ENCODE results near the gene ABHD17C.
A peak's percentile ranks its signal among the peaks of the same experiment; 100 is the strongest.

The ABHD17C gene

DNA sequence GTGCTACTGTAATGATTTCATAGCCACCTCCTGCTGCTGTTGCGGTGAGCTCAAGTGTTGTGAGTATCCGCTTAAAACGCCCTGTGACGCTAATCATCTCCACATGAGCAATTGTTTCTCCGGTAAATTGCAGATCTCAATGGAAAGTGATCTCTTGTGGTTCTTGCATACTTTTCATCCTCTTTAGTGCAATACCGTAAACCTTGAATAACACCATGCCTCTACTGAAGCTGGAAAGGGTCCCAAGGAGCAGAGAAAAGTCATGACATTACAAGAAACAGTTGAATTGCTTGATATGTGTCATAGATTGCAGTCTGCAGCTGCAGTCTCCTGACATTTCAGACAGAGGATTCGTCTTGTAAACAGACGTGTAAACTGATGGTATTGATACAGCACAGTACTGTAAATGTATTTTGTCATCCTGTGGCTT, 78.0 kb downstream of the ABHD17C start:
- TF ChIP-seq, protein P1, sequence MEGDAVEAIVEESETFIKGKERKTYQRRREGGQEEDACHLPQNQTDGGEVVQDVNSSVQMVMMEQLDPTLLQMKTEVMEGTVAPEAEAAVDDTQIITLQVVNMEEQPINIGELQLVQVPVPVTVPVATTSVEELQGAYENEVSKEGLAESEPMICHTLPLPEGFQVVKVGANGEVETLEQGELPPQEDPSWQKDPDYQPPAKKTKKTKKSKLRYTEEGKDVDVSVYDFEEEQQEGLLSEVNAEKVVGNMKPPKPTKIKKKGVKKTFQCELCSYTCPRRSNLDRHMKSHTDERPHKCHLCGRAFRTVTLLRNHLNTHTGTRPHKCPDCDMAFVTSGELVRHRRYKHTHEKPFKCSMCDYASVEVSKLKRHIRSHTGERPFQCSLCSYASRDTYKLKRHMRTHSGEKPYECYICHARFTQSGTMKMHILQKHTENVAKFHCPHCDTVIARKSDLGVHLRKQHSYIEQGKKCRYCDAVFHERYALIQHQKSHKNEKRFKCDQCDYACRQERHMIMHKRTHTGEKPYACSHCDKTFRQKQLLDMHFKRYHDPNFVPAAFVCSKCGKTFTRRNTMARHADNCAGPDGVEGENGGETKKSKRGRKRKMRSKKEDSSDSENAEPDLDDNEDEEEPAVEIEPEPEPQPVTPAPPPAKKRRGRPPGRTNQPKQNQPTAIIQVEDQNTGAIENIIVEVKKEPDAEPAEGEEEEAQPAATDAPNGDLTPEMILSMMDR (IDR thresholded peaks at IDR 0.05; ENCODE audit: low read depth, low read length): no peak
- no peak overlapping the region for H3K4me3 ChIP-seq (ENCODE audit: low read depth, low read length)
- DNase-seq (ENCODE audit: low read depth, low spot score): peak; percentile 85
- in situ Hi-C loops (cut with HindIII; ENCODE audit: low sequenced_read_pairs): no loop called here

DNA sequence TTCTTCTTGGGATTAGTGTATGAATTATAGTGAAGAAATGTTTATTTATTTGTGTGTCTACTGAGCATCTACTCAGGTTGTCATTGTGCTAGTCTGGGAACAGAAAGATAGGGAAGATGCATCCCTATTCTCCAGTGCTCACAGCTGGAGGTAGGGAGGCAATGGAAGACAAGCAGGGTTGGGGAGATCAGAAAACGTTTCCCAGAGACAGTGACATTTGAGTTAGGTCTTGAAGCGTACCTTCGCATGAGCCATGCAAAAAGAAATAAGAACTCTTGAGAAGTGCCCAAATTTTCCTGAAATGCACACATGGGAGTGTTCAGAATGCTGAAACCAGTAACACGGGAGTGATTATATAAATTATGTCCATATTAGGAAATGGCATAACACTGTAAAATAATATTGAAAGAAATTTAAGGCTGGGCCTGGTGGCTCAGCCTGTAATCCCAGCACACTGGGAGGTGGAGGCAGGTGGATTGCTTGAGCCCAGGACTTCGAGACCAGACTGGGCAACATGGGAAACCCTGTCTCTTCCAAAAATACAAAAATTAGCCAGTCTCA, 78.8 kb downstream of the ABHD17C start:
- in situ Hi-C loops (cut with HindIII; ENCODE audit: low sequenced_read_pairs): no loop called here
- TF ChIP-seq, protein P1 (IDR thresholded peaks at IDR 0.05; ENCODE audit: low read depth, low read length): no peak
- no peak for DNase-seq (ENCODE audit: low read depth, low spot score)
- H3K4me3 ChIP-seq (ENCODE audit: low read depth, low read length): no peak overlapping the region

DNA sequence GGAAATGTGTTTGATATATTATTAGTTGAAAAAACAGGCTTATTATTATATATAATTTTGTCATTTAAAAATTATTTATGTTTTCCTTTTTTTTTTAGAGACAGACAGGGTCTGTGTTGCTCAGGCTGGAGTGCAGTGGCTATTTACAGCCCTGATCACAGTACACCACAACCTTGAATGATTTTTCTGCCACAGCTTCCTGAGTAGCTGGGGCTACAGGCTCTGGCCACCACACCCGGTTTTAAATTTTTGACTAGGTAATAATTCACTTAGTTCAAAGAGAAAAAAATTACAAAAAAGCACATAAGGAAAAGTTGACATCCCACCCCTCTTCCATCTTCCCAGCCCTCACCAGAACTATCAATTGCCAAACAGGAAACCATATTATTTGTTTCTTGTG, 79.4 kb downstream of the ABHD17C start:
- in situ Hi-C loops (cut with HindIII; ENCODE audit: low sequenced_read_pairs): no loop called here
- DNase-seq (ENCODE audit: low read depth, low spot score): no peak
- no peak overlapping the region for H3K4me3 ChIP-seq (ENCODE audit: low read depth, low read length)
- TF ChIP-seq, protein P1 (IDR thresholded peaks at IDR 0.05; ENCODE audit: low read depth, low read length): no peak

DNA sequence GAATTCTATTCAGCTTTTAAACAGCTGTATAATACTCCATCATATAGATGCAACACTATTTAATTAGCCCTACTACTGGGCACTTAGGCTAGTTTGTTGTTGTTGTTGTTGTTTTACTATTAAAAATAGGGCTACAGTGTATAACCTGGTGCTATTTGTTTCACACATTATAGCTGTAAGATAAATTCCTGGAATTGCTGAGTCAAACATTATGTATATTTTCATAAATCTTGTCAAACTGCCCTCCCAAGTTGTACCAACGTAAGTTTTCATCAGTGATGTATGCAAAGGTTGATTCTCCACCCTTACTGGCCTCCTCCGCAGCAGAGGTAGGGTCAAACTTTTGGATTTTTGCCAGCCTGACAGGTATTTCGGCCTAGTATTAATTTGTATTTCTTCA, 80.2 kb downstream of the ABHD17C start:
- DNase-seq (ENCODE audit: low read depth, low spot score): no peak
- TF ChIP-seq, protein P1 (IDR thresholded peaks at IDR 0.05; ENCODE audit: low read depth, low read length): no peak
- in situ Hi-C loops (cut with HindIII; ENCODE audit: low sequenced_read_pairs): no loop called here
- no peak overlapping the region for H3K4me3 ChIP-seq (ENCODE audit: low read depth, low read length)

DNA sequence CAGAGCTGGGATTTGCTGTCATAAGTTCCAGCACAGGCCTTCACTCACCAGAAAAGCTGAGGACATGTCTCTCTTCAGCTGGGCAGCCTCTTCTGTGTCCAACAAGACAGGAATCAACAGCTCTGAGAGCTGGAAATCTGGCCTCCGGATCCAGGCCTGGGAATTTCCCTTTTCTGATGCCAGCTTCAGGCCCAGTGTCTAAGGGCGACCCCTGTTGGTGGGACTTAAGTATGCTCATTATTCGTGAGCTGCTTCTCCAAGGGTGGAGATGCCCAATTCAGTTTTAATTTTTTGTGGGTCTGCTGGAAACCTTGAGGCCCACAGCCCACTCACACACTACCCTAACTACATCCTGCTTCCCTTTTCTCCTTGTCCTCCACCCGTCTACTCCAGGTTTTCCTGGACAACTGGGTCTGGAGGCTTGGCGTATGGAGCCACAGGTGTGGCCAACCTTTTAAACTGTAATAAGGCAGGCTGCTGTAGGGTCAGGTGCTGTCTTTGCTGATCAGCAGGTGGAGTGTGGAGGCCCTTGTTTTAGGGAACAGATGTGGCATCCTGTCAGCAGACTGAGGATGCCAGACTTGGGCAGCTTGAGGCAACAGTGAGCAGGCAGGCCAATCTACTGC, 81.4 kb downstream of the ABHD17C start:
- DNase-seq (ENCODE audit: low read depth, low spot score): peak; percentile 83
- in situ Hi-C loops (cut with HindIII; ENCODE audit: low sequenced_read_pairs): no loop called here
- TF ChIP-seq, protein P1 (IDR thresholded peaks at IDR 0.05; ENCODE audit: low read depth, low read length): peak; percentile 86
- H3K4me3 ChIP-seq (ENCODE audit: low read depth, low read length): no peak overlapping the region

DNA sequence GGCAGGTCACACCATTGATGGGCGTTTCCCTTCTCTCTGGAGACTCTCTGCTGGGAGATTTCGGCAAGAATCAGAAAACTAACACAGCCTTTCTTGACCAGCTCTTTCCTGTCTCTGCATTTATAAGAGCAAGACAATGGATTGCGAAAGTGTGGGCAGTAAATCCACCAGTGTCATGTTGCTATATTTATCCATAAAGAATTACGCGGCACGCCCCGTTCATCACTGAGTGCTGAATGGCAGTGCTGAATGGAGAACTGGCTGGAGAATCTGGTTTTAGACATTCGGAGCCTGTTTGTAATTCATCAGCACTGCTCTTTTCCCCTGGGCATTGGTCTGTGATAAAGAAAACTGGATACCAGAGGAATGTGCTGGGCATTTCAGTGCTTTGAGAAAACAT, 82.0 kb downstream of the ABHD17C start:
- DNase-seq (ENCODE audit: low read depth, low spot score): peak; percentile 33
- in situ Hi-C loops (cut with HindIII; ENCODE audit: low sequenced_read_pairs): no loop called here
- no peak overlapping the region for H3K4me3 ChIP-seq (ENCODE audit: low read depth, low read length)
- TF ChIP-seq, protein P1 (IDR thresholded peaks at IDR 0.05; ENCODE audit: low read depth, low read length): no peak
